ENCODE measurements around the gene ACAA1. TPM values are rescaled to one million over a fixed set of nuclear protein-coding genes. Genes with fewer than 3 reads are reported as not detected.

ACAA1 gene
- total and polyA plus RNA-seq, 2 of the 13 experiments (the other 11 are each of a cell fraction or from before 2014, with no cell fraction given), result 60.8 to 188 TPM

DNA sequence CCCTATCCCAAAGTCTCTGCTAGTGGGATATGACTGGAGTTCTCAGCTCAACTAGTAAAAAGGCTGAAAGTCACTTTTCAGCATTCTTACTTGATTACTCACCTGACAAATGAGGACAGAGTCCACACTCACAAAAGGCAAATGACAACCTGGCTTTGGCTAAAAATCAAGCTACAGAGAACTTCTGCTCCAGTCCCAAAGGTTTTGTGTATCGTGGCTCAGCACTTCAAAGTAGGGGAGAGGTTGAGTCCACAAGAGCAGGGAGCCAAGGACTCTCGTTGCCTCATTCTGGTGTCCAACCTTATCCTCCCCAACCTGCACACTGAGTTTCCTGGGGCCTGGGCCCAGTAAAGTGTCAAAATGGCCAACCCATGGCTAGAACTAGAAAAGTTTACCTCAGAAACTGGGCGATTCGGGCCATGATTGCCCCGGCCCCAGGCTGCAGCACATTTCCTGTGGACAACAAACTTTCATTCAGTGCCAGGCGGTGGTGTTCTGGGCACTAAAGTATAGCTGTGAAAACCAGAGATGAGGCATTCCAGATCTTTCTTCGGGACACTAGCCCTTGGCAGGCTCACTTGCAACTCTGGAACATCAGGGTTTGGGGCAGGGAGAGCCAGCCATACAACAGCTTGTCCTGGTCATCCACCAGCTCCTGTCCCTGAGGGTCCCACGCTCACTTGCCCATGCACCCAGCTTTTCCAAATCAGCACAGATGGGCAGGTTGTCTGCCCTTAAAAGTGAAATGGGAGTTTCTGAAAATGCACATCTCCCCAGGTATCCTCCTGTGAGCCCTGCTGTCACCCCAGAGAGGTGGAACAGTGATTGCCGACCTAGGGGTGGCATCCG is 3.1 kb downstream of the ACAA1 start (continued):
- TF ChIP-seq ZNF180 (CRISPR knock-in tag; IDR thresholded peaks at IDR 0.05; ENCODE audit: borderline replicate concordance, low read depth) (no peak), SALL1 (CRISPR knock-in tag; IDR thresholded peaks at IDR 0.05) (peak; percentile 90), SRSF4 (IDR thresholded peaks at IDR 0.05; ENCODE audit: low read depth, low read length, poor library complexity, severe bottlenecking) (no peak), CENPX (CRISPR knock-in tag; IDR thresholded peaks at IDR 0.05) (no peak), ZBTB42 (CRISPR knock-in tag; IDR thresholded peaks at IDR 0.05) (no peak), ZFYVE20 (CRISPR knock-in tag; IDR thresholded peaks at IDR 0.05; ENCODE audit: borderline replicate concordance, low read depth) (no peak), NFYB (CRISPR knock-in tag; IDR thresholded peaks at IDR 0.05) (0 out of 2 replicates have a peak, but pooled peaks have one; percentile 20), GZF1 (CRISPR knock-in tag; IDR thresholded peaks at IDR 0.05) (peak; percentile 44; the same call in 1 of the 2 replicates), MIER2 (CRISPR knock-in tag; IDR thresholded peaks at IDR 0.05) (no peak), RFXANK (CRISPR knock-in tag; IDR thresholded peaks at IDR 0.05) (no peak), ZNF333 (CRISPR knock-in tag; IDR thresholded peaks at IDR 0.05; ENCODE audit: borderline replicate concordance) (peak; percentile 38; the same call in 1 of the 2 replicates), RXRB (CRISPR knock-in tag; IDR thresholded peaks at IDR 0.05; ENCODE audit: borderline replicate concordance) (peak; percentile 99), ZNF773 (CRISPR knock-in tag; IDR thresholded peaks at IDR 0.05; ENCODE audit: borderline replicate concordance) (no peak), ZNF121 (CRISPR knock-in tag; IDR thresholded peaks at IDR 0.05) (no peak; the same call in 1 of the 2 replicates), NFRKB (IDR thresholded peaks at IDR 0.05) (no peak), MIXL1 (CRISPR knock-in tag; IDR thresholded peaks at IDR 0.05) (peak; percentile 89), ZNF7 (CRISPR knock-in tag; IDR thresholded peaks at IDR 0.05) (peak; percentile 80), RXRA (CRISPR knock-in tag; IDR thresholded peaks at IDR 0.05) (peak; percentile 97), CEBPB (IDR thresholded peaks at IDR 0.05; ENCODE audit: borderline replicate concordance, low read depth, low read length) (peak; percentile 87), FOSL2 (CRISPR knock-in tag; IDR thresholded peaks at IDR 0.05) (peak; percentile 99), ZFP37 (CRISPR knock-in tag; IDR thresholded peaks at IDR 0.05; ENCODE audit: borderline replicate concordance) (no peak), TSC22D2 (CRISPR knock-in tag; IDR thresholded peaks at IDR 0.05; ENCODE audit: borderline replicate concordance) (no peak), MTA1 (CRISPR knock-in tag; IDR thresholded peaks at IDR 0.05; ENCODE audit: borderline replicate concordance) (peak; percentile 70), FOXK2 (IDR thresholded peaks at IDR 0.05) (peak; percentile 72; the same call in 1 of the 2 replicates), HMG20B (CRISPR knock-in tag; conservative IDR thresholded peaks at IDR 0.05) (no peak; the same call in 1 of the 2 replicates), NFE2 (CRISPR knock-in tag; IDR thresholded peaks at IDR 0.05) (no peak; the same call in 1 of the 2 replicates)
- TF ChIP-seq, protein P1, sequence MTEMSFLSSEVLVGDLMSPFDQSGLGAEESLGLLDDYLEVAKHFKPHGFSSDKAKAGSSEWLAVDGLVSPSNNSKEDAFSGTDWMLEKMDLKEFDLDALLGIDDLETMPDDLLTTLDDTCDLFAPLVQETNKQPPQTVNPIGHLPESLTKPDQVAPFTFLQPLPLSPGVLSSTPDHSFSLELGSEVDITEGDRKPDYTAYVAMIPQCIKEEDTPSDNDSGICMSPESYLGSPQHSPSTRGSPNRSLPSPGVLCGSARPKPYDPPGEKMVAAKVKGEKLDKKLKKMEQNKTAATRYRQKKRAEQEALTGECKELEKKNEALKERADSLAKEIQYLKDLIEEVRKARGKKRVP (CRISPR knock-in tag; IDR thresholded peaks at IDR 0.05), result peak in 1 of 2 experiments; percentile 83; a peak in 2 of 4 replicates
- TF ChIP-seq, protein P2, sequence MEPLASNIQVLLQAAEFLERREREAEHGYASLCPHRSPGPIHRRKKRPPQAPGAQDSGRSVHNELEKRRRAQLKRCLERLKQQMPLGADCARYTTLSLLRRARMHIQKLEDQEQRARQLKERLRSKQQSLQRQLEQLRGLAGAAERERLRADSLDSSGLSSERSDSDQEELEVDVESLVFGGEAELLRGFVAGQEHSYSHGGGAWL (CRISPR knock-in tag; IDR thresholded peaks at IDR 0.05), result no peak
- TF ChIP-seq, protein P3, sequence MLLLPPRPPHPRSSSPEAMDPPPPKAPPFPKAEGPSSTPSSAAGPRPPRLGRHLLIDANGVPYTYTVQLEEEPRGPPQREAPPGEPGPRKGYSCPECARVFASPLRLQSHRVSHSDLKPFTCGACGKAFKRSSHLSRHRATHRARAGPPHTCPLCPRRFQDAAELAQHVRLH (CRISPR knock-in tag; IDR thresholded peaks at IDR 0.05; ENCODE audit: borderline replicate concordance, low read depth), result peak; percentile 49; the same call in 1 of the 2 replicates
- TF ChIP-seq, protein P4, sequence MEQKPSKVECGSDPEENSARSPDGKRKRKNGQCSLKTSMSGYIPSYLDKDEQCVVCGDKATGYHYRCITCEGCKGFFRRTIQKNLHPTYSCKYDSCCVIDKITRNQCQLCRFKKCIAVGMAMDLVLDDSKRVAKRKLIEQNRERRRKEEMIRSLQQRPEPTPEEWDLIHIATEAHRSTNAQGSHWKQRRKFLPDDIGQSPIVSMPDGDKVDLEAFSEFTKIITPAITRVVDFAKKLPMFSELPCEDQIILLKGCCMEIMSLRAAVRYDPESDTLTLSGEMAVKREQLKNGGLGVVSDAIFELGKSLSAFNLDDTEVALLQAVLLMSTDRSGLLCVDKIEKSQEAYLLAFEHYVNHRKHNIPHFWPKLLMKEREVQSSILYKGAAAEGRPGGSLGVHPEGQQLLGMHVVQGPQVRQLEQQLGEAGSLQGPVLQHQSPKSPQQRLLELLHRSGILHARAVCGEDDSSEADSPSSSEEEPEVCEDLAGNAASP (CRISPR knock-in tag; IDR thresholded peaks at IDR 0.05; ENCODE audit: borderline replicate concordance), result peak; percentile 92
